ENCODE results near the gene CAMKMT.
A peak's percentile ranks its signal among the peaks of the same experiment; 100 is the strongest.
"Not testable (repeated sequence)": the region's sequence is repeated elsewhere in the genome, so short reads cannot be mapped to it uniquely, and the experiment has no call there.

Gene CAMKMT

GRCh38 chr2:44505664-44506063 lies 143.9 kb downstream of the CAMKMT start:
- not testable (repeated sequence) for DNase-seq (ENCODE audit: low read depth)

- DNase-seq (ENCODE audit: low read depth), result no peak
Observed at GRCh38 chr2:44510246-44510645, 148.5 kb downstream of the CAMKMT start.

- no peak for DNase-seq (ENCODE audit: low read depth)
Observed at GRCh38 chr2:44515416-44515815, 153.7 kb downstream of the CAMKMT start.

- DNase-seq (ENCODE audit: low read depth), result no peak
Observed at GRCh38 chr2:44519026-44519425, 157.3 kb downstream of the CAMKMT start.

GRCh38 chr2:44522846-44523245 lies 161.1 kb downstream of the CAMKMT start:
- no peak for DNase-seq (ENCODE audit: low read depth)

GRCh38 chr2:44524347-44524926 lies 162.7 kb downstream of the CAMKMT start:
- DNase-seq (ENCODE audit: low read depth), result no peak

GRCh38 chr2:44526352-44526751 lies 164.6 kb downstream of the CAMKMT start:
- no peak for DNase-seq (ENCODE audit: low read depth)

- peak; percentile 78 for DNase-seq (ENCODE audit: low read depth)
Observed at GRCh38 chr2:44528595-44528994, 166.8 kb downstream of the CAMKMT start.

- no peak for DNase-seq (ENCODE audit: low read depth)
Observed at GRCh38 chr2:44529448-44529847, 167.7 kb downstream of the CAMKMT start.

GRCh38 chr2:44531289-44531688 lies 169.5 kb downstream of the CAMKMT start:
- DNase-seq (ENCODE audit: low read depth), result no peak

- no peak for DNase-seq (ENCODE audit: low read depth)
Observed at GRCh38 chr2:44532031-44532430, 170.3 kb downstream of the CAMKMT start.

- no peak for DNase-seq (ENCODE audit: low read depth)
Observed at GRCh38 chr2:44533508-44533907, 171.8 kb downstream of the CAMKMT start.

- DNase-seq (ENCODE audit: low read depth), result no peak
Observed at GRCh38 chr2:44535376-44535775, 173.6 kb downstream of the CAMKMT start.

GRCh38 chr2:44537264-44537663 lies 175.5 kb downstream of the CAMKMT start:
- peak; percentile 4 for DNase-seq (ENCODE audit: low read depth)

- DNase-seq (ENCODE audit: low read depth), result no peak
Observed at GRCh38 chr2:44542520-44542919, 180.8 kb downstream of the CAMKMT start.

GRCh38 chr2:44543773-44544725 lies 182.3 kb downstream of the CAMKMT start:
- DNase-seq (ENCODE audit: low read depth), result peak; percentile 62

- DNase-seq (ENCODE audit: low read depth), result no peak
Observed at GRCh38 chr2:44545005-44545404, 183.3 kb downstream of the CAMKMT start.

GRCh38 chr2:44546459-44547127 lies 184.8 kb downstream of the CAMKMT start:
- no peak for DNase-seq (ENCODE audit: low read depth)

- DNase-seq (ENCODE audit: low read depth), result peak; percentile 10
Observed at GRCh38 chr2:44547718-44548117, 186.0 kb downstream of the CAMKMT start.

- no peak for DNase-seq (ENCODE audit: low read depth)
Observed at GRCh38 chr2:44548221-44549098, 186.7 kb downstream of the CAMKMT start.

GRCh38 chr2:44549099-44549471 lies 187.3 kb downstream of the CAMKMT start:
- peak; percentile 96 for DNase-seq (ENCODE audit: low read depth)

GRCh38 chr2:44549856-44550255 lies 188.1 kb downstream of the CAMKMT start:
- DNase-seq (ENCODE audit: low read depth), result peak; percentile 67

Data from EH (cell line).